HFFc6 (cell line): Measurements from ENCODE around the gene PLEKHH1. TPM values are rescaled to one million over a fixed set of nuclear protein-coding genes. Genes with fewer than 3 reads are reported as not detected.
"Not testable (repeated sequence)": the region's sequence is repeated elsewhere in the genome, so short reads cannot be mapped to it uniquely, and the experiment has no call there.

Experiments
- DNase-seq: peaks from one replicate; pipeline ENCODE4 v3.0.0-alpha.2; 2018
- H3K27ac Mint-ChIP-seq: 2 replicates; pipeline ENCODE4 v1.8.0; 2020; ENCODE audit warnings: mild to moderate bottlenecking, mixed read lengths
- H3K27me3 Mint-ChIP-seq: 2 replicates; pipeline ENCODE4 v1.8.0; 2021; ENCODE audit warnings: mild to moderate bottlenecking, moderate library complexity, mixed read lengths; ENCODE audit not compliant: insufficient read depth
- H3K36me3 Mint-ChIP-seq: 2 replicates; pipeline ENCODE4 v1.8.0; 2021; ENCODE audit warnings: low read depth, mixed read lengths
- H3K4me1 Mint-ChIP-seq: 2 replicates; pipeline ENCODE4 v1.8.0; 2020; ENCODE audit warnings: low read depth, mixed read lengths
- H3K4me3 Mint-ChIP-seq: 2 replicates; pipeline ENCODE4 v1.8.0; 2020; ENCODE audit warnings: mild to moderate bottlenecking, moderate library complexity, mixed read lengths
- H3K9me3 Mint-ChIP-seq: 2 replicates; pipeline ENCODE4 v1.8.0; 2020; ENCODE audit warnings: mild to moderate bottlenecking, mixed read lengths
- total RNA-seq, 6 experiments: library from RNA; stranded (reverse); fragmentation: NEBNext Ultra II Directional; extraction: Animal tissue kit (Norgen Biotek cat#: 25700); gene quantifications; 2 replicates in 1 of 6; 3 replicates in 5 of 6; pipeline ENCODE4 v1.2.3, GENCODE V29; 2021
- TF ChIP-seq, protein P1 (sequence below): fragments of 200-600 bp; sonication (generic); IDR thresholded peaks from 2 replicates; pipeline ENCODE4 v1.5.0; 2021; ENCODE audit warnings: antibody characterized with exemption, mild to moderate bottlenecking

PLEKHH1 gene
- total RNA-seq, 6 experiments from 2014 or later = 0.10 to 0.28 (median 0.19) TPM

DNA sequence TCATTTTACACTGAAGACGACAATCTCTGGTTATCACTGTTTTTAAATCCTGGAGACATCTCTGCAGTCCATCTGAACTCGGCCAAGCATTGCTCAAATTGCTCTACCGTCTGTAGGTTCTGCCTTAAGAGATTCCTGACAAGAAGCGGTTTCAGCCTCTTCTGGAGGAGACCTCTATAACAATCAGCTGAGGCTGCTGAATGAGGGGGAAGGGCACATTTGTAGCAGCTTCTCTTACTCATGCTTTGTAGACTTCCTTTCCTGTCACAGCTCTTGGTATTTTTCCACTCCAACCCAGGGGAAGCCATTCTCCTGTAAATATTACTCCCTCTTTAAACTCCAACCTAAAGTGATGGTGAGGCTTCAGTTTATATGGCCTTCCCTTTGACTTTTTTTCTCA, 89.6 kb downstream of the PLEKHH1 start:
- Mint-ChIP-seq H3K9me3 (no peaks in the 10 kb centered on the region), H3K27ac (peak overlapping the region; percentile 89), H3K36me3 (no peaks in the 10 kb centered on the region), H3K27me3 (peaks cover 3% of the 10 kb centered on the region; the same call in 1 of the 2 replicates), H3K4me1 (peaks cover 41% of the 10 kb centered on the region), H3K4me3 (peak overlapping the region; percentile 56)
- TF ChIP-seq, protein P1, sequence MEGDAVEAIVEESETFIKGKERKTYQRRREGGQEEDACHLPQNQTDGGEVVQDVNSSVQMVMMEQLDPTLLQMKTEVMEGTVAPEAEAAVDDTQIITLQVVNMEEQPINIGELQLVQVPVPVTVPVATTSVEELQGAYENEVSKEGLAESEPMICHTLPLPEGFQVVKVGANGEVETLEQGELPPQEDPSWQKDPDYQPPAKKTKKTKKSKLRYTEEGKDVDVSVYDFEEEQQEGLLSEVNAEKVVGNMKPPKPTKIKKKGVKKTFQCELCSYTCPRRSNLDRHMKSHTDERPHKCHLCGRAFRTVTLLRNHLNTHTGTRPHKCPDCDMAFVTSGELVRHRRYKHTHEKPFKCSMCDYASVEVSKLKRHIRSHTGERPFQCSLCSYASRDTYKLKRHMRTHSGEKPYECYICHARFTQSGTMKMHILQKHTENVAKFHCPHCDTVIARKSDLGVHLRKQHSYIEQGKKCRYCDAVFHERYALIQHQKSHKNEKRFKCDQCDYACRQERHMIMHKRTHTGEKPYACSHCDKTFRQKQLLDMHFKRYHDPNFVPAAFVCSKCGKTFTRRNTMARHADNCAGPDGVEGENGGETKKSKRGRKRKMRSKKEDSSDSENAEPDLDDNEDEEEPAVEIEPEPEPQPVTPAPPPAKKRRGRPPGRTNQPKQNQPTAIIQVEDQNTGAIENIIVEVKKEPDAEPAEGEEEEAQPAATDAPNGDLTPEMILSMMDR = no peak
- peak; percentile 81 for DNase-seq

DNA sequence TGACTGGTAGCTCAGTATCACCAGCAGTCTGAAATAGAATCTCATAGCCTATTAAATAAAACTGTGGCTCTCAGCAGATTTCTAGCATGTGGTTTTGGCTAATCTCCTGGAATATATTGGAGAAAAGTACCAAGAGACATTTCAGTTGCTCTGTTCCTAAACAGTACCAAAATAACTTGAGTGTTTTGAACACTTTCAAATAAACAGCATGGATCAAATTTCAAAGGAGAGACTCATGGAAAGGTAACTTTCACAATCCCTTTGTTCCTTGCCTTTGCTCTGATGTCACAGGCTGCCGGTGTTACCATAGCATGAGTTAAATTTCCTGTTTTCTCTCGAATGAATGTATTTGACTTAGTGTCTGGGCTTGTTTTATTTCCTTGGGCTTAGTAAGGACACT, 90.0 kb downstream of the PLEKHH1 start:
- Mint-ChIP-seq H3K4me1 (peaks cover 41% of the 10 kb centered on the region), H3K36me3 (no peaks in the 10 kb centered on the region), H3K27ac (peak overlapping the region; percentile 89), H3K9me3 (no peaks in the 10 kb centered on the region), H3K27me3 (peaks cover 3% of the 10 kb centered on the region; the same call in 1 of the 2 replicates), H3K4me3 (peak overlapping the region; percentile 56)
- no peak for DNase-seq
- TF ChIP-seq, protein P1 = no peak

DNA sequence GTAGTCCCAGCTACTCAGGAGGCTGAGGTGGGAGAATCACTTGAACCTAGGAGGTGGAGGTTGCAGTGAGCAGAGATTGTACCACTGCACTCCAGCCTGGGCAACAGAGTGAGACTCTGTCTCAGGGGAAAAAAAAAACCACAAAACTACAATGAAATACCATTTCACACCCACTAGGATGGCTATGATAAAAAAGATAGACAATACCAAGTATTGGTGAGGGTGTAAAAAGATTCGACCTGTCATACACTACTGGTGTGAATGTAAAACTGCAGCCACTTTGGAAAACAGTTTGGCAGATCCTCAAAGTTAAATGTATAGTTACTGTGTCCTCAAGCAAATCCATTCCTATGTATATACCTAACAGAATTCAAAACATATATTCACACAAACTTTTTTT, 93.0 kb downstream of the PLEKHH1 start:
- peaks cover 18% of the 10 kb centered on the region for H3K4me1 Mint-ChIP-seq
- H3K9me3 Mint-ChIP-seq, H3K4me3 Mint-ChIP-seq, DNase-seq, H3K27ac Mint-ChIP-seq, H3K27me3 Mint-ChIP-seq, H3K36me3 Mint-ChIP-seq: not testable (repeated sequence)

DNA sequence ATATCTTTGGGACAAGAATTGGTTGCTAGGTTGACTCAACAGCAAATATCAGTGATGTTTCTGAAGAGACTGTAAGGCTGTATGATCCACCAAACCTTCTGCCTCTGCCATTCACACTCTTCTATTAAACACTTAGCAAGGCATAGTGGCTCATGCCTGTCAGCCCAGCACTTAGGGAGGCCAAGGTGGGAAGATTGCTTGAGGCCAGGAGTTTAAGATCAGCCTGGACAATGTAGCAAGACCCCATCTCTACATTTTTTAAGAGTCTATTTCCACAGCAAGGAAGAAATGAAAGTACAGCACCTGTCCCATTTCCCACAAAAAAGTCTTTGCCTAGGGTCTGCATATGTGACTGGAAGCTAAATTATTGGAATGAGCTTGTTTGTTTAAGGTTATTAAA, 94.4 kb downstream of the PLEKHH1 start:
- Mint-ChIP-seq H3K4me3 (no peak overlapping the region), H3K4me1 (peaks cover 10% of the 10 kb centered on the region), H3K27me3 (peaks cover 5% of the 10 kb centered on the region; the same call in 1 of the 2 replicates), H3K27ac (no peak overlapping the region), H3K36me3 (no peaks in the 10 kb centered on the region), H3K9me3 (no peaks in the 10 kb centered on the region)
- no peak for DNase-seq
- TF ChIP-seq, protein P1 = no peak

DNA sequence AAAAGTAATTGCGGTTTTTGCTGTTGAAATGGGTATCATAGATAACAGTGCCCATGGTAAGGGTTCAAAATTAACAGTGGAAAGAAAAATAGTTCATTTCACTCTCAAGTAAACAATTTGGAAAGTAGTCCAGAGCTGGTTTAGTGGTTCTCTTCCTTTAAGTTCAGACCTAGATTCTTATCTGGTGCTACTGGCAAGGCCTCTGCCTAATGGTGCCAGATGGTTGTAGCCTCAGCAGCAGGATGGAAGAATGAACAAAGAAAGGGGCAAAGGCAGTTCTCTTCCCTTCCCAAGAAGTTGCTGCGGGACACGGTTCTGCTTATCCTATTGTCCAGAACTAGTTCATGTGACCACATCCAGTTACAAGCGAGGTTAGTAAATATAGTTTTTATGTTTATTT, 97.1 kb downstream of the PLEKHH1 start:
- H3K4me3 Mint-ChIP-seq = no peak overlapping the region
- no peak overlapping the region for H3K27ac Mint-ChIP-seq
- no peaks in the 10 kb centered on the region for H3K4me1 Mint-ChIP-seq
- no peaks in the 10 kb centered on the region for H3K36me3 Mint-ChIP-seq
- TF ChIP-seq, protein P1 = no peak
- no peak for DNase-seq
- H3K27me3 Mint-ChIP-seq = peaks cover 5% of the 10 kb centered on the region
- H3K9me3 Mint-ChIP-seq = no peaks in the 10 kb centered on the region

DNA sequence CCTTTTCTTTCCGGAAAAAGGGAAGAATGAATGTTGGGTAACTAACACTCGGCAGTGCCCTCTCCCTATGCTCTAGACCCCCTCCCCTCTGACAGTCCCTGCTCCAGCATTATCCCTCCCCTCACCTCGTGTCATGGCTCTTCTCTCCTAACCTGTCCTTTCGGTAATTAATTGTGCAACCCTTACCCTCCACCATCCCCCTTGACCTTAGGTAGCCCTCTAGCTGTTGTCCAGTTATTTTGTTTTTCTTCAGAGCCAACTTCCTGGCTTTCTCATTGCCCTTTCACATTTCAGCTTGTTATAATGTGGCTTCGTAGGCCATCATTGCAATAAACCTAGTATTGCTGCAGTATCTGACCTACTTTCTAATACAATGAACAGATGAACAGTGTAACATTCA, 97.8 kb downstream of the PLEKHH1 start:
- H3K36me3 Mint-ChIP-seq = no peaks in the 10 kb centered on the region
- H3K27ac Mint-ChIP-seq = no peak overlapping the region

More for the DNA sequence above, 97.8 kb downstream of the PLEKHH1 start:
- no peak for DNase-seq
- Mint-ChIP-seq H3K9me3 (no peaks in the 10 kb centered on the region), H3K4me1 (no peaks in the 10 kb centered on the region), H3K4me3 (no peak overlapping the region), H3K27me3 (peaks cover 5% of the 10 kb centered on the region)
- TF ChIP-seq, protein P1 = no peak
